DMS53 treated with DMSO at 0.1 percent for 48 hours (cell line): ENCODE measurements around the gene FAM120A.
A peak's percentile ranks its signal among the peaks of the same experiment; 100 is the strongest.

Experiments
- DNase-seq: peaks from one replicate; lab custom pipeline; 2025; ENCODE audit not compliant: unreplicated experiment; lab: John Stamatoyannopoulos, UW

The FAM120A gene

GRCh38 chr9:93440896-93441580 is 10.4 kb upstream of the FAM120A start:
- no peak for DNase-seq

- no peak for DNase-seq
Observed at GRCh38 chr9:93446073-93446472, 5.4 kb upstream of the FAM120A start.

- no peak for DNase-seq
Observed at GRCh38 chr9:93447655-93448054, 3.8 kb upstream of the FAM120A start.

- DNase-seq, result no peak
Observed at GRCh38 chr9:93451849-93452709, 594 bp downstream of the FAM120A start.

GRCh38 chr9:93452710-93453046 is 1.2 kb downstream of the FAM120A start:
- DNase-seq, result no peak

- peak; percentile 79 for DNase-seq
Observed at GRCh38 chr9:93453047-93453914, 1.8 kb downstream of the FAM120A start, which contains the start of gene FAM120AOS. Gene FAM120AOS, minus strand, starts transcription at chr9:93453581. Its CDS starts 872 bp downstream, at chr9:93452709.

GRCh38 chr9:93456022-93456421 is 4.5 kb downstream of the FAM120A start:
- DNase-seq, result no peak

DNA sequence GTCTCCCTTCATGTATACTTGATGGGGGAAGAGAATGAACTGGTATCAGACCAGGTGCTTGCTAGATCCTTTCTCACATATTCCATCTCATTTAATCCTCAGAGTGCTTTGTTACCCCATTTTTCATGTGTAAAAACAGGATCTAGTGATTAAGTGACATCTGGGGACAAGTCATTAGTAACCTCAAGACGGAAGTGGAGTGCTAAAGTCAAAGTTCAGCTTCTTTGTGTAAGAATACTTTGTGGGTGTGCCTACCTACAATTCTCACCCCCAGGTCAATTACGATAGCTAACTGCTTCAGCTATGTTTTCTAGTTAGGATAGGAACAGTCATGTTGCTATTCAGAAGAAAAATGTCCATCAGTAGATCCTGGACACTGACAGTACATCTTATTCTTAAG is 5.0 kb downstream of the FAM120A start:
- DNase-seq, result no peak

DNA sequence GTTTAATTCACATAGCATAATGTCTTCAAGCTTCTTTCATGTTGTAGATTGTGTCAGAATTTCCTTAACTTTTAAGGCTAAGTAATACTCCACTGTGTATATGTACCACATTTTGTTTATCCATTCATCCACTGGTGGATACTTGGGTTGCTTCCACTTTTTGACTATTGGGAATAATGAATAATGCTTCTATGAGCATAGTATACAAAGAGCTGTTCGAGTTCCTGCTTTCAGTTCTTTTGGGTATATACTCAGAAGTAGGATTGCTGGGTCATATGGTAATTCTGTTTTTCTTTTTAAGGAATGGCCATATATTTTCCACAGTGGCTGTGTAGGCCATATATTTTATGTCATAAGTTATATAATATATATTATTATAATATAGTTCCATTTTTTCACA is 5.5 kb downstream of the FAM120A start:
- DNase-seq, result no peak

GRCh38 chr9:93458712-93459111 is 7.2 kb downstream of the FAM120A start:
- no peak for DNase-seq

DNA sequence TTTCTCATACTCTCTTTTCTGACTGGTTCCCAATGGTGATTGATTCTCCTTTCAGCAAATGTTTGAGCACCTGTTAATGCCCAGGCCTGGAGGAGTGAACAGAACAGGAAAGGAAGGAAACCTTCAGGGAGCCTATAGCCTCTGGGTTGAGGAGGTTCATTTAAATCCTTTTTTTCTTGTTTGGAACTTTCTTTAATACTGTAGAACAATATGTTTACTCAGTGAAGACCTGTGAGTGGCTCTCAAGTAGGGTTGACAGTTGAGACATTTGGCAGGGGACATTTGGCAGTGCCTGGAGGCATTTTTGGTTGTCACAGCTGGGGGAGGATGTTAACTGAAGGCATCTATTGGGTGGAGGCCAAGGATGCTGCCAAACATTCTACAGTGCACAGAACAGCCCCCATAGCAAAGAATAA is 8.0 kb downstream of the FAM120A start:
- no peak for DNase-seq

GRCh38 chr9:93460689-93461413 is 9.4 kb downstream of the FAM120A start:
- DNase-seq, result no peak

DNA sequence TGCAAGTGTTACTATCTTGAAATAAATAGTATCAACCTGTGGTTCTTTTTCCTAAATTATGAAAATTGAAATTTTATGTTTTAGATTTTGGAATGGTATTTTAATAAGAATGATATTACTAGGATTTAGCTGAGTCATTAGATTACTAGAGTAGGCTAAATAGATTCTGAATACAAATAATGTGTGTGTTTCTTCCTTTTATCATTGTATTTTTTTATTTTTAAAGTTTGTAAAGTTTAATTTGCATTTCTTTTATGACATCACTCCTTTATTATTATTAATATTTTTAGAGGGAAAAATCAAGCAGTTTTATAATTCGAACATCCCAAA is 9.9 kb downstream of the FAM120A start:
- no peak for DNase-seq

DNA sequence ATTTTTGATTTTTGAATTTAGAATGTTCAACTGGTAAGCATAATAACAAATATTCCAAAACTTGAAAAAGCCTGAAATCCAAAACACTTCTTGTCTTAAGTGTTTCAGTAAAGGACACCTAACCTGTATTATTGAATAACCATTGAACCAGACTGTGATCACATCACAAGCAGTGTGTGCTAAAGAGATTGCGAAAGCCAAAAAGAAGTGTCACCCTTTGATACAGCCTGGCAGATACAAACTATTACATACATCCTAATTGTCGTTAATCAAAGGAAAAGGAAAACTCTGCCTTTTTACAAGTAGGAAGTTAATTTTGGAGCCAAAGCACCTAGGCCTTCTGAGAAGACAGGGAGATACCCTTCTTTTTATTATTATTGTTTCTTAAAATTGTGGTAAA is 10.3 kb downstream of the FAM120A start:
- no peak for DNase-seq

- no peak for DNase-seq
Observed at GRCh38 chr9:93463638-93464248, 12.3 kb downstream of the FAM120A start.

- no peak for DNase-seq
Observed at GRCh38 chr9:93464395-93464794, 12.9 kb downstream of the FAM120A start.

GRCh38 chr9:93464876-93465275 is 13.4 kb downstream of the FAM120A start:
- DNase-seq, result no peak

DNA sequence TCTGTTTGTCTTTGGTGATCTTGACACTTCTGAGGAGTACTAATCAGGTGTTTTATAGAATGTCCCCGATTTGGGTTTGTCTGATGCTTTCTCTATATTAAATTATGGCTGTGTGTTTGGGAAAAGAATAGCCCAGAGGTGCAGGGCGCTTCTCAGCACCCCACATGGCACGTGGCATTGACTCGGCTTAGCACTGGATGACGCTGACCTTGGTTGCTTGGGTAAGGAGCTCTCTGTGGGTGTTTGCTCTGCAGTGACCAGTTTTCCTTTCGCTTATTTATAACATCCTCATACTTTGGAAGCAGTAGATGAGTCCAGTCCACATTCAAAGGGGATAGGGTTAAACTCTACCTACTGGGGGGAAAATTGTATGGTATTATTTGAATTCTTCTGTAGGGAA is 14.4 kb downstream of the FAM120A start:
- DNase-seq, result no peak

DNA sequence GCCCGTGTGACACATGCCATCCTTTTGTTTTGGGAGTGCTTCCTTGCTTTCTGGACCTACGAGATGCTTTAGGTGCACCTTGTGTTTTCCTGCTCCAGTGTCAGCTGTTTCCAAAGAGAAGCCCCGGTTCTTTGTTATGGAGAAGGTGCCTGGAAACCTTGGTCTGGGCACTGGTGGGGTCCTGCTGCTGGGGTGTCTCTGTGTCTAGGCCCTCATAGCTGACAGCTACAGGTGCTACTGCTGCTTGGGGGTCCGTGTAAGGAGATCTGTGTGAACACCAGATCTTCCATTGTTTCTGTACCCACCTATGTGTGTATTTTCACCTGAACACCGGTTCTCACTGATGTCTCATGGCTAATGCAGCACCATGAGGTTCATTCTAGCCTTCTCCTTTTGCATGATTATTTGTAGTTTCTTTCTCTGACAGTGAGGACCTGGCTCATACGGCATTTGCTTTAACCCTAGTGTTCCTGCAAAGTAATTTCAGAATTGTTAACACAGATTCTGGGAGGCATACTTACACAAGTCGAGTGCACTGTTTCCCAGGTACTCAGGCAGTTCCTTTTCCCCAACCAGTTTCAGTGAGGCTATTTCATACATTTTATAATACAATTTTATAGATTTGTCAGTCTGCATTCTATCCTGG is 15.1 kb downstream of the FAM120A start:
- DNase-seq, result no peak

DNA sequence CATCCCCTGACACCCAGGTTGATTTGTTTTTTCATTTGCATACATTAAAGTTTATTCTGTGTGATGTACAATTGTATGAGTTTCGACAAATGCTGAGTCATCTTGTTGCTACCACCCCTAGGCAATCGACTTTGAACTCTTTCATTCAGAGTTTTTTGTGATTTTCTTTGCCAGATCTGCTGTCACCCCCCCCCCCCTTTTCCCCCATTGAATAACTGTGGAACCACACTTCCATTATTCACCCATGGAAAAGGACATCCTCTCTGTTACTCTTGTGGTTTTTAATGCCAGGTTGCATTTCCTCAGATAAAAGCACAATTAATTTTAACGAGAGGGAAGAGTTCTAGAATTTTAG is 15.6 kb downstream of the FAM120A start:
- no peak for DNase-seq
